GM19397 (cell line): Measurements from ENCODE around the gene CNPY1.

Experiments used
- ATAC-seq: cut with Tn5 transposase; IDR thresholded peaks from one replicate; pipeline ENCODE4 v1.9.1; 2021; ENCODE audit warnings: mild to moderate bottlenecking, moderate library complexity; ENCODE audit not compliant: unreplicated experiment

CNPY1 gene

GRCh38 chr7:155469311-155470185 lies 76.8 kb downstream of the CNPY1 start:
- no peak for ATAC-seq

- no peak for ATAC-seq
These were observed 77.6 kb downstream of the CNPY1 start for GRCh38 chr7:155468785-155469148.

- ATAC-seq = no peak
These were observed 78.2 kb downstream of the CNPY1 start for GRCh38 chr7:155467846-155468784.

GRCh38 chr7:155466814-155467733 lies 79.3 kb downstream of the CNPY1 start:
- no peak for ATAC-seq

GRCh38 chr7:155466142-155466813 lies 80.1 kb downstream of the CNPY1 start:
- no peak for ATAC-seq

- no peak for ATAC-seq
These were observed 80.6 kb downstream of the CNPY1 start for GRCh38 chr7:155465761-155466141.

- ATAC-seq = no peak
These were observed 81.2 kb downstream of the CNPY1 start for GRCh38 chr7:155464948-155465739.

- ATAC-seq = no peak
These were observed 82.2 kb downstream of the CNPY1 start for GRCh38 chr7:155464183-155464582.

- no peak for ATAC-seq
These were observed 83.1 kb downstream of the CNPY1 start for GRCh38 chr7:155463114-155463811.

GRCh38 chr7:155462163-155462735 lies 84.1 kb downstream of the CNPY1 start:
- no peak for ATAC-seq

- ATAC-seq = no peak
These were observed 84.7 kb downstream of the CNPY1 start for GRCh38 chr7:155461631-155462030.

- ATAC-seq = no peak
These were observed 85.3 kb downstream of the CNPY1 start for GRCh38 chr7:155460926-155461613.

- ATAC-seq = no peak
These were observed 86.5 kb downstream of the CNPY1 start for GRCh38 chr7:155459700-155460461.

- ATAC-seq = no peak
These were observed 87.3 kb downstream of the CNPY1 start for GRCh38 chr7:155458878-155459699.

GRCh38 chr7:155458111-155458877 lies 88.1 kb downstream of the CNPY1 start, which contains the start of gene EN2:
Gene EN2, plus strand, starts transcription at chr7:155458129. Its CDS starts 249 bp downstream, at chr7:155458378.
- ATAC-seq = no peak
